Astrocyte of the cerebellum (primary cell): Measurements from ENCODE around the gene TTC17.

Experiments
- DNase-seq: peaks from one replicate; pipeline ENCODE4 v3.0.0-alpha.2; 2011; ENCODE audit warnings: low read depth
- H3K4me3 ChIP-seq: 2 replicates; pipeline ENCODE4 v1.5.1; 2011; ENCODE audit warnings: mild to moderate bottlenecking, low read depth, low read length, moderate library complexity
- CTCF ChIP-seq: IDR thresholded peaks from 2 replicates; pipeline ENCODE4 v1.5.1; 2012; ENCODE audit warnings: low read length, low read depth, moderate library complexity, mild to moderate bottlenecking; ENCODE audit errors: missing control alignments
- in situ Hi-C: cut with HindIII; loops from 2 replicates; pipeline ENCODE4 v1.10.0; 2017; ENCODE audit warnings: low sequenced_read_pairs

The TTC17 gene

GRCh38 chr11:43516316-43516850, 157.7 kb downstream of the TTC17 start:
- no peak for TF ChIP-seq CTCF
- no peak for DNase-seq
- H3K4me3 ChIP-seq = no peak overlapping the region
- in situ Hi-C loops = no loop called here

- TF ChIP-seq CTCF = no peak
- H3K4me3 ChIP-seq = no peak overlapping the region
- DNase-seq = no peak
- in situ Hi-C loops = no loop called here
These were observed 158.8 kb downstream of the TTC17 start for GRCh38 chr11:43517518-43517917.

GRCh38 chr11:43518408-43519160, 159.9 kb downstream of the TTC17 start:
- in situ Hi-C loops = no loop called here
- no peak for DNase-seq
- no peak for TF ChIP-seq CTCF
- no peak overlapping the region for H3K4me3 ChIP-seq

GRCh38 chr11:43521471-43521870, 162.8 kb downstream of the TTC17 start:
- TF ChIP-seq CTCF = no peak
- H3K4me3 ChIP-seq = no peak overlapping the region
- no peak for DNase-seq
- in situ Hi-C loops = no loop called here

GRCh38 chr11:43523632-43524031, 164.9 kb downstream of the TTC17 start:
- in situ Hi-C loops = no loop called here
- DNase-seq = no peak
- H3K4me3 ChIP-seq = no peak overlapping the region
- no peak for TF ChIP-seq CTCF

GRCh38 chr11:43532041-43532440, 173.3 kb downstream of the TTC17 start:
- no peak overlapping the region for H3K4me3 ChIP-seq
- no peak for TF ChIP-seq CTCF
- DNase-seq = no peak
- in situ Hi-C loops = no loop called here
